ENCODE measurements around the gene TCF4.

TCF4 gene

DNA sequence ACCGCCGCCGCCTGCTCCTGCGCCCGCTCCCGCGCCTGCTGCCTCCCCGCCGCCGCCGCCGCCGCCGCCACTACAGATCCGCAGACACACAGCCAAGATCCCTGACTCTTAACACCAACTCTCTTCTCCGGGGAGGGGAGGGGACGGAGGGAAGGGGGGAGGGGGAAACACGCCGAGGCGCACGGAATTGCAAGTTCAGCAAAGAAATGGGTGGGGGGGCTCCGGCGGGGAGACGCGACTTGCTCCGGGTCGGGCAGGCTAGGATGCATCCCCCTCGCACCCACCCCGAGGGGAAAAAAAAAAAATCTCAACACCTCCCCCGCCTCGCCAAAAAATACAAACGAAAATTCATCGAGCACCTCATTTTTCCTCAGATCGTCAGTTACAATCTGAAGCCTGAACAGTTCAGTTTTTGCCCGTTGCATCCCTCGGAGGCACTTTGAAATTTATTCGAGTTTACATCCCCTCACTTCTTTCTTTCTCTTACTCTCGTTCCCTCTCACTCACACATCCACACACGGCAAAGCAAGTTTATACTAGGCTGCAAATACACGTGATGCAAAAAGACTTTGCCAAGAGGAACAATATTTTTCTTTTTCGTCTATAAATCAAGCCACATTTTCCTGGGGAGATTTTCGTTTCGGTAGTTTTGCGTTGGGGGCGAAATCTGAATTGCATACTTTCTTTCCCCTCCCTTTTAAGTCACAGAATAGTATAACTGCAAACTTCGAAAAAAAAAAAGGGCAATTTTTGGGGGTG is at the start of gene TCF4:
TCF4 (minus strand) TSS at position 82 of the 759 bp plus-strand sequence. CDS start 1,076 bp downstream, outside the sequence.
- DNase-seq (ENCODE audit: low read depth in 1 of 2, low spot score in 1 of 2), result no peak

DNA sequence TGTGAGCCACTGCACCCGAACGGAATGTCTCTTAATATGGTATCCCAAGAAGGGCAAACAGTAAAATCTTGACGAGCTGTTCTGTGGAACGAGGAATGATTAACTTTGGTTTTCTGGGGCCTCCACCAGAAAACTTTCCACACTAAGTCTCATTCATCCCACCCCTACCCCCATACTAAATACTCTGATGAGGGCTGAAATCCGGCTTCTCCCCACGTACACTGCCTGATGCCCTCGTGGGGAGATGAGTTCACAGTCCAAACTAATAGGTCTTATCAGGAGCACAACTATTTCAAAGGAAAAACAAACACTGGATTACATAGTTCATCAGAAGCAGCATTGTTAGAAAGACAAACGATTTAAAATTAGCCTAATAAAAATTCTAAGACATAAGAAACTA is 49.2 kb upstream of the TCF4 start:
- no peak for DNase-seq (ENCODE audit: low read depth in 1 of 2, low spot score in 1 of 2)

- no peak for DNase-seq (ENCODE audit: low read depth in 1 of 2, low spot score in 1 of 2)
Measured at GRCh38 chr18:55635439-55635838, 47.4 kb upstream of the TCF4 start.

DNA sequence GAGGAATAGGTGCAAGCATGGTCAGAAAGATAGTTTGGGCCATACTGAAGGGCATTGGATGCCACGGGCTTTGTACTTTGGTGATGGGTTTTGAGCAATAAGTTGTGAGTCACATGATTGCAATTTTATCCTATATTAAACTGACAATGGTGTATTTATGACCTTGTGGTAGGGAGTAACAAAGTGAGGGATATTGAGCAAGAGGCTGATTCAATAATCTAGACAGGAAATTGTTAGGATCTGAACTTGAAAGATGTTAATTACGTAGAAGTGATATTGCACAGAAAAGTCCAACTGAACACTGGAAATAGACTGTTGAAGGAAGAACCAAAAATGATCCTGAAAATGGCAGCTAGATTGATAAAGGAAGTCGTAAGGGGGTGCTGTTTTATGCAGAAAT is 46.6 kb upstream of the TCF4 start:
- DNase-seq (ENCODE audit: low read depth in 1 of 2, low spot score in 1 of 2), result no peak

- no peak for DNase-seq (ENCODE audit: low read depth in 1 of 2, low spot score in 1 of 2)
Measured at GRCh38 chr18:55633032-55633431, 45.0 kb upstream of the TCF4 start.

- DNase-seq (ENCODE audit: low read depth in 1 of 2, low spot score in 1 of 2), result no peak
Measured at GRCh38 chr18:55629133-55629532, 41.1 kb upstream of the TCF4 start.

GRCh38 chr18:55627007-55627406 is 39.0 kb upstream of the TCF4 start:
- no peak for DNase-seq (ENCODE audit: low read depth in 1 of 2, low spot score in 1 of 2)

DNA sequence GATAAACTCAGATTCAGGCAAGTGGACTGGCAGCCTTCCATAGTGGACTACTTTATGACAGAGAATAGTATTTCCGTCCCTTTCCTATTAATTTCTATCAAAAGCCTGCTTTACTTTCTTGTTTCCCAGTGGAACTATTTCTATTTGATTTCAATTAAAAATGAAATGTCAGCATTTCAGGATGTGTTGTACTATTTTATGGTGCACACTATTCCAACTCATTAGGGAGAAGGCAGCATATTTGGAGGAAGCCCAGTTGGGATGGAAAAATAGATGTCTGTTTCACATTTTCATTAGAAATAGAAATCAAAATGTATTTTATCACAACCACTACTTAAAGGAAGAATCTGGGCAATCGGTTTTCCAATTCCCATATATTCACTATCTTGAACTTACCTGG is 37.9 kb upstream of the TCF4 start:
- DNase-seq (ENCODE audit: low read depth in 1 of 2, low spot score in 1 of 2), result no peak

DNA sequence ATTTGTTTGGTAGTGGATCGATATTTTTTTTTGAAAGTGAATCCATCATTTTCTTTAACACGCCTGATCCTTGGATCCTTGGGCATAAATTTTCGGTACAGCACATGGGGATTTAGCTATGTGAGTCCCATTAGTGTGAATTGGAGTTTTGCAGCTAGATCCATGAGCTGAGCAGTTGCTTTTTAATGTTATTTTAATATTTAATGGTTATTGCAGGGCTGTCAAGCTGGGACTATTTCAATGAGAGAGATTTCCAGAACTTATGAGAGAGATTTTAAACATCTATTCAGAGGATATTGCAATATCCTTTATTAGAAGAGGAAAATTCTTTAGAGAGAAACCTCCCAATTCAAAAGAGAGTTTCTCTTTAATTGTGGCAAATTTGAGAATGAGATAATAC is 35.6 kb upstream of the TCF4 start:
- DNase-seq (ENCODE audit: low read depth in 1 of 2, low spot score in 1 of 2), result no peak

- DNase-seq (ENCODE audit: low read depth in 1 of 2, low spot score in 1 of 2), result no peak
Measured at GRCh38 chr18:55610506-55610905, 22.5 kb upstream of the TCF4 start.

DNA sequence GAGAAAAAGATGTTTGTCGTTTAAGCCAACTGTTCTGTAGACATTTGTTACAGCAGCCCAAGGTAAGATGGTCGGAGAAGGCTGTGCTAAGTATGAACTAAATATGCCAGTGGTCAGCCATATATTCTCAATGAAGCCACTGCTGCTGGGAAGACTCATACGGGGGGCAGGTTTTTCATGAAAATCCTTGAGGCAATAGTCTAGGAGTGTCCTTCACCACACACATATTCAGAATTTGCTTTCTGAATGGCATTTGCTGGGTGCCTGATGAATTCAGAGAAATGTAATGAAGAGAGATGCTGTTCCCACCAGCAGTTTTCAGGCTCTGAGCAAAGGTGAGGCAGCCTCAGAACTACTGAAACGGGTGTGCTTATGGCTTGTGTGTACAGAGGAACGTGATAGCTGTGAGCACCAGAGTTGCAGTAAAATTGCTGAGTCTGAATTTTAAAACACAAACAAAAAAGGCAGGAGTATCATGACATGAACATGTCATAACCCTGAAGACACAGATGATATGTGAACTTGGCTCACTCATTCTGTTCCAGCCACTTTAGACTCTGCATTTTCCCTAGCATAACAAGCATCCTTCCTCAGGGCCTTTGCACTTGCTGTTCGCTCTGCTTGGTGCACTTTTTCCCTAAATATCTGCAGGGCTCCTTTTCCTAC is 21.3 kb upstream of the TCF4 start:
- DNase-seq (ENCODE audit: low read depth in 1 of 2, low spot score in 1 of 2), result no peak

DNA sequence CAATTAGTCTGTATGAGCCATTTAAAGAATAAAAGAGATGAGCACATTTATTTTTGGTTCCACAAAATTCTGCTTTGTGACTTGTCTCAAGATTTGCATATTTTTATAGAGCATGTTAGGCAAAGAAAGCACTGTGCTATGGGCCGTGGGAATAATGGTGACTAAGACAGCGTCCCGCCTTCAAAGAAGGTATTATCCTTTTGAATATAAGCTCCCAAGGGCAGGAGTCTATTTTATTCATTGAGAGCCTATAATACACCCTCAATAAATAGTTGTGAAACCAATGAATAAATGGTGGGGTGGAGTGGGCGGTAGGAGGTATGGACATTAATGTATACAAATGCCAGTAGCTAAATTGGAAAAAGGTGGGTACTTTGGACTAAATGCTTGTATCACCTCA is 20.5 kb upstream of the TCF4 start:
- no peak for DNase-seq (ENCODE audit: low read depth in 1 of 2, low spot score in 1 of 2)

DNA sequence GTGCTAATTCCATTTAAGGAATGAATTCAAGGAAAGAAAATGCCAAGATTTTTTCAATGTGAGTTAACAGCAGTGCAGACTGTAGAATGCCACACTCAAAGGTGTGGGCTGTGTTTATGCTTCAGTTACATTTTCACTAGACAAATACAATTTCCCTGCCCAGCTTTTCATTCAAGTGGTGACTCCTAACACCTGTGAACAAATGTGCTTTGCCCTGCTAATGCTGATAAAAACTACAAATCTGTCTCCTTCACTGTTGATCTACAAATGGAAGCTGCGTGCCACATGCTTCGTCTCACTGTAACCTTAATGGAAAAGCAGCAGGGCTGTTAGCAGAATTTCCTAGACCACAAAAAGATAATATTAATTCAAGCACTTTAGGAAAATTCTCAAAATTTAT is 19.8 kb upstream of the TCF4 start:
- no peak for DNase-seq (ENCODE audit: low read depth in 1 of 2, low spot score in 1 of 2)

- DNase-seq (ENCODE audit: low read depth in 1 of 2, low spot score in 1 of 2), result no peak
Measured at GRCh38 chr18:55605733-55606338, 17.8 kb upstream of the TCF4 start.

- DNase-seq (ENCODE audit: low read depth in 1 of 2, low spot score in 1 of 2), result no peak
Measured at GRCh38 chr18:55603775-55604174, 15.8 kb upstream of the TCF4 start.

DNA sequence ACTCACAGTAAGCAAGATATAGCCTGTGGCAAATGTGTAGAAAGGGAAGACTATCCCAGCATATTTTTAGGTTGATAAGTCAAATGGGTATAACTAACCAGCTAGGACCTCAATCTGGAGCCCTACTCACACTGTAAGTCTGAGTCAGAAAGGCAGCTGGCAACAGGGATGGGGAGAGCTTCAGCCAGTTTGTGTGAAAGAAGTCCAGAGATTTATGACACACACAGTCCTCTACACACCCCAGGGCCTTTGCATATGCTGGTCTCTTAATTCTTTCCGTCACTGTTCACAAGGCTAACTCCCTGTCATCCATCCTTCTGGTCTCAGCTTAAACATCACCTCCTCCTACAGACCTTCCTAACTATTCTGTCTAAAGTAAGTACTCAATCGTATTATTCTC is 5.9 kb upstream of the TCF4 start:
- DNase-seq (ENCODE audit: low read depth in 1 of 2, low spot score in 1 of 2), result no peak

GRCh38 chr18:55592572-55592971 is 4.6 kb upstream of the TCF4 start:
- DNase-seq (ENCODE audit: low read depth in 1 of 2, low spot score in 1 of 2), result no peak

DNA sequence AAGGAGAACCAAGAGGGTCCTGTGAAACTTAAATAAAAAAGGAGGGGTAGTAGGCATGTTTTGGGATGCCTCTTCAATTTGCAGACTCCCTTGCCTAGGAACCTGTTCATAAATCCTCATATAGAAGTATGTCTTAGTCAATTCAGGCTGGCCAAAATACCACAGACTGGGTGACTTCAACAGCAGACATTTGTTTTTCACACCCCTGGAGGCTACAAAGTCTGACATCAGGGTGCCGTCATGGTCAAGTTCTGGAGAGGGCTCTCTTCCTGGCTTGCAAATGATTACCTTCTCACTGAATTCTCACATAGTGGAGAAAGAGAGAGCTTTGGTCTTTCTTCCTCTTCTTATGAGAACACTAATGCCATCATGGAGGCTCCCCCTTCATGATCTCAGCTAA is 4.1 kb upstream of the TCF4 start:
- no peak for DNase-seq (ENCODE audit: low read depth in 1 of 2, low spot score in 1 of 2)

DNA sequence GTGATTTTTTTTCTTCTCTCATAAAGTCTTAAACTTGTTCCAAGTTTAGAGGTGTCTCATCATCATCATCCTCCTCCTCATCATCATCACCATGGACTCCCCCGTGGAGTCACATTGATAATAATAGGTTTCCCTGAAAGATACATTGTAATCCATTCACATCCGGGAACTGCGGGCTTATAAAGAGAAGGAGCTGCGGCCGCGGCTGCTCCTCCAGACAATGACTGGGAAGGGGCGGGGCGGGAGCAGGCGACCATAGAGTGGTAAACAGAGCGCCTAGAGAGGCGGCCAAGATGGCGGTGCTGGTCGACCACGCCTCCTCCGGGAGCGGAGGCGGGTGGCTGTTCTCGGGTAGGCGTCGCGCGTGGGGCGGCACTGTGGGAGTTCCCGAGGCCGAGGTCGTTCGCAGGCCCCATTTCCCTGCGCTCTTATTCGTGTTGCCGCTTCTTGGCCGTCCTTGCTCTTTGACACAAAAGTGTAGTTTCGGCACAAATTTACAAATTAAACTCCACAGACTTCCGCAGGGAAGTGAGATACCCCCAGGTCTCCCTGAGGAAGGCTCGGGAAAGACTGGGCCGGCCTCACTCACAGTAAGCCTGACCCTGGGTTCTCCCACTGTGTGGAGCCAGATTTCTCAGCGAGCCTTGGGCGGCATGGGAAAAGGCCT is 1.8 kb upstream of the TCF4 start:
- peak in 1 of 2 donors; percentile 47 for DNase-seq (ENCODE audit: low read depth in 1 of 2, low spot score in 1 of 2)

DNA sequence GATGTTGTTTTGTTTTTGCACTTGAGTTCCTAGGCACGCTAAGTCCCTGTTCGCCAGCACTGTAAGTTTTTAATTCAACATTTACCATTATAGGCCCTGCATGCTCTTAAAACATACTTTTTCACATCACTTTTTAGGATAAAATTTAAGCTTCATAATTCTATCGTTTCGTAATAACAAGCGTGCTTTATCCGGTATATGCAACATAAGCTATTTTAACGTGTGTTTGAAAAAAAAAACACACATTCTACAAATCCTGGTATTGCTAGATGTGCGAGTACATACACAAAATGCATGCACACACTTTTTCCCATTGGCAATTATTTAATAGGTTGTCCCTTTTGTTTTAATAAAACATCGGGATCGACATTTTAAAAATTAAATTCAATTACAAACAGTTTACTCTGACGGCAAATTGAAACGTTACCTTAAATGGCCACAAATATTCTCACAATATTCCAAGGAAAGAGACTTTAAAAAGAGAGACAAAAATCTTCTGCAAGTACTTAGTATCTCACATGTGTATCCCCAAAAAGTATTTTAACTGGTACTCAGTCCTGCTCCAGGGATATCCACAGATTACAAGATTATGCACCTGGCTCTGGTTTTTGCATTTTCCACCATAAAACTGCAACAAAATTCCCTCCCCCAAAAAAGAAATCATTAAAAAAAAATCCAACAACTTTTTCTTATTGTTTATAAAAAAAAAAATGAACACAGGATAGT is 1.0 kb upstream of the TCF4 start:
- no peak for DNase-seq (ENCODE audit: low read depth in 1 of 2, low spot score in 1 of 2)

DNA sequence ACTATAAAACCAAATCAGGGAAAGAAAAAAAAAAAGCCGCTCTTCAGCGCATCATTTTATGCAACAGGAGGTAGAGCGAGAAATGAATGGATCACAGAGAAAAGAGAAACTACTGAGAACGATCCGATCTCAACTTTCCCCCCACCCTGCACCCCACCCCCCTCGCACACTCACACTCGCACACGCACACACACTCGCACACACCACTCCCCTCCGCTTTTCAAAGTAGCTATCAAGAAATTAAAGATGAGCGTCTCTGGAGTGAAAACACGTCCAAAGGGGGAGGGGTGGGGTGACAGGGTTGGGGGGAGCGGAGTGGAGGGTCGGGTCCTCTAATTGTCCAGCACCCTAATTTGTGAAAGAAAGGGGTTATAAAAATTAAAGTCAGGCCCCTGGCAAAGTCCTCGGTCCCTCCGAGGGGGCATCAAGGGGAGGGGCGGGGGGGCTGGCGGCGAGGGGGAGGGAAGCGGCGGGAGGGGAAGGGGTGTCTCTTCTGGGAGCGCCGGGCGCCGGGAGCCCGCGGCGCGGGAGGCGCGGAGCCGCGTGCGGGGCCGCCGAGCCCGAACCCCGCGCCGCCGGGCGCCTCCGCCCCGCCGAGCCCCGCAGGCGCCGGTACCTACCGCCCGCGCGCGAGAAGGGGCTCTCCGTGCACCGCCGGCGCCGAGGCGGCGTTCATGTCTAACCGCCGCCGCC is 428 bp downstream of the TCF4 start:
- no peak for DNase-seq (ENCODE audit: low read depth in 1 of 2, low spot score in 1 of 2)
